ENCODE data around the gene TUBA3E.
"Not testable (repeated sequence)": the region's sequence is repeated elsewhere in the genome, so short reads cannot be mapped to it uniquely, and the experiment has no call there.

The TUBA3E gene

DNA sequence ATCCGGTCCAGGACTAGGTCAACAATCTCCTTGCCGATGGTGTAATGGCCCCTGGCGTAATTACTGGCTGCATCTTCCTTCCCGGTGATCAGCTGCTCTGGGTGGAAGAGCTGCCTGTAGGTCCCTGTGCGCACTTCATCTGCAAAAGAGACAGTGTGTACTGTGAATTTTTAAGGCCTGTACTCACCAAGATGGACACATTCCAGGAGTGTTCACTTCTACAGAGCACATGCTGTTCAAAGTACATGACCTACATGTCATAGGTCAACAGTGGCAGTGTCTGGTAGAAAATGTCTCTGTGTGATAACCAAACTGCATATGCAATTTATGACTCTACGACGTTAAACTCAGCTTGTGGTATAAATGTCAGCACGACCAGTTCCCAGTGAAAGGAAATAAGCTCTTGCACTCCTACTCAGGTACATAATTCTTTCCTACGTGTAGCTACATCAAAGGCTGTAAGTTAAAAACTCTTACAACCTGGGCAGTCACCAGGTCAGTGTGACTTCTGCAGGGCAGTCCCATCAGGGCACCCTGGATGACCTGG lies 3.1 kb downstream of the TUBA3E start:
- H3K36me3 ChIP-seq (ENCODE audit: control insufficient read depth, insufficient read depth, low read length); H3K9me3 ChIP-seq (ENCODE audit: control insufficient read depth, low read length); H3K27ac ChIP-seq (ENCODE audit: insufficient read depth, low read length, poor library complexity, severe bottlenecking); H3K4me1 ChIP-seq (ENCODE audit: control insufficient read depth, insufficient read depth, low read length, poor library complexity, severe bottlenecking); H3K27me3 ChIP-seq (replicated peaks; ENCODE audit: control insufficient read depth, insufficient read depth, low read length, poor library complexity, severe bottlenecking); H3K4me3 ChIP-seq (ENCODE audit: insufficient read depth, low read depth, low read length, poor library complexity, severe bottlenecking); DNase-seq: not testable (repeated sequence)

DNA sequence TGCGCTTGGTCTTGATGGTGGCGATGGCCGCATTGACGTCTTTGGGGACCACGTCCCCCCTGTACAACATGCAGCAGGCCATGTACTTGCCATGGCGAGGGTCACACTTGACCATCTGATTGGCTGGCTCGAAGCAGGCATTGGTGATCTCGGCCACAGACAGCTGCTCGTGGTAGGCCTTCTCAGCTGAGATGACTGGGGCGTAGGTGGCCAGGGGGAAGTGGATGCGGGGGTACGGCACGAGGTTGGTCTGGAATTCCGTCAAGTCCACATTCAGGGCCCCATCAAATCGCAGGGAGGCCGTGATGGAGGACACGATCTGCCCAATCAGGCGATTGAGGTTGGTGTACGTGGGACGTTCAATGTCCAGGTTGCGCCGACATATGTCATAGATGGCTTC lies 4.4 kb downstream of the TUBA3E start:
- H3K9me3 ChIP-seq (ENCODE audit: control insufficient read depth, low read length); H3K36me3 ChIP-seq (ENCODE audit: control insufficient read depth, insufficient read depth, low read length); H3K27me3 ChIP-seq (replicated peaks; ENCODE audit: control insufficient read depth, insufficient read depth, low read length, poor library complexity, severe bottlenecking); H3K4me1 ChIP-seq (ENCODE audit: control insufficient read depth, insufficient read depth, low read length, poor library complexity, severe bottlenecking); H3K27ac ChIP-seq (ENCODE audit: insufficient read depth, low read length, poor library complexity, severe bottlenecking); H3K4me3 ChIP-seq (ENCODE audit: insufficient read depth, low read depth, low read length, poor library complexity, severe bottlenecking); DNase-seq: not testable (repeated sequence)

DNA sequence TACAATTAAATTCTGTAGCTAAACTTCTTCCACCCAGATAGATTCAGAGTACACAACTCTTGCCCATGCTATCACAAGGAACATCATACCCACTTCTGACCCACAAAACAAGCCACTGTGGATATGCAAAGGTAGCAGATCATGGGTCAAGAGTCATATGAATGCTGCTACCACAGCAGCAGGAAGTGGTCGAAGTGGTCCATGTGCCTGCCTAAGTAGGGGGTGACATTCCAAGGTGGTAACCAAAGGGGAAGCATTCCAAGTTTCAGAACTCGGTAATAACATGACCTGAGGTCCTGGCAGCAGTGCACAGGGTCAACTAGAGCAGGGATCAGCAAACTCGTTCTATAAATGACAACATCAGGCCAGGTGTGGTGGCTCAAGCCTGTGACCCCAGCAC lies 5.8 kb downstream of the TUBA3E start:
- DNase-seq; H3K4me1 ChIP-seq (ENCODE audit: control insufficient read depth, insufficient read depth, low read length, poor library complexity, severe bottlenecking); H3K36me3 ChIP-seq (ENCODE audit: control insufficient read depth, insufficient read depth, low read length); H3K27ac ChIP-seq (ENCODE audit: insufficient read depth, low read length, poor library complexity, severe bottlenecking); H3K27me3 ChIP-seq (replicated peaks; ENCODE audit: control insufficient read depth, insufficient read depth, low read length, poor library complexity, severe bottlenecking); H3K9me3 ChIP-seq (ENCODE audit: control insufficient read depth, low read length); H3K4me3 ChIP-seq (ENCODE audit: insufficient read depth, low read depth, low read length, poor library complexity, severe bottlenecking): not testable (repeated sequence)

DNA sequence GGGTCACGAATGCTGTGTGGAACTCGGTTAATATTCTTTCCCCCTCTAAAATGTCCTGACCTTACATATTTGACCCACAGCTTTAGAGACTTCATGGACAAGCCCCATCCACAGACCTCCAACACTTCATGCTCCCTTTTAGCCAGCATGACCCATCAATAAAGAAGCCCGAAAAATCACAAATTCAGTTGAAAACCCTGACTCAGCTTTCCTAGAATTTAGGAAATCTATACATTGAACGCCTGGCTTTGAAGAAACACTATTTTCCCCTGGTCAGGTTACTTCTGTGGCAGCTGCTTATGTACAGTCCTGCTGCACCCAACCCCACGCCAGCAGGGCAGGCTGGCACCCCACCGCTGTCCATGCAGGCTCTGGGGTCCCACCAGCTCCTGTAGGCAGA lies 6.9 kb downstream of the TUBA3E start:
- not testable (repeated sequence) for DNase-seq; H3K27ac ChIP-seq (ENCODE audit: insufficient read depth, low read length, poor library complexity, severe bottlenecking); H3K36me3 ChIP-seq (ENCODE audit: control insufficient read depth, insufficient read depth, low read length); H3K9me3 ChIP-seq (ENCODE audit: control insufficient read depth, low read length); H3K4me1 ChIP-seq (ENCODE audit: control insufficient read depth, insufficient read depth, low read length, poor library complexity, severe bottlenecking); H3K4me3 ChIP-seq (ENCODE audit: insufficient read depth, low read depth, low read length, poor library complexity, severe bottlenecking); H3K27me3 ChIP-seq (replicated peaks; ENCODE audit: control insufficient read depth, insufficient read depth, low read length, poor library complexity, severe bottlenecking)

DNA sequence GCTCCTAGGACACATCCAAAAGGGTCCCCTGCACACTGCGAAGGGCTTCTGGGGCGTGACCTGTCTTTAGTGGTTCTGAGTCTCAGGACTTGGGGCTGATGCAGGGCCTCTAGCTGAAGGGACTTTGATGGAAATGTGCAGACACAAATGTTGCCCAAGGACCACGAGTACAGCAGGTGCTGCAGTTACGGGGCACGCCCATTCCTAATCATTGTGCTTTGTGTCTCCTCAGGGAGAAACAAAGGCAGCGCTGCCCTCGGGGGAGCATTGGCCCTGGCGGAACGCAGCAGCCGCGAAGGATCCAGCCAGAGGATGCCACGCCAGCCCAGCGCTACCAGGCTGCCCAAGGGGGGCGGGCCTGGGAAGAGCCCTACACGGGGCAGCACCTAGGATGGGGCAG lies 8.0 kb downstream of the TUBA3E start:
- no peak for DNase-seq
- Histone ChIP-seq H3K4me1 (ENCODE audit: control insufficient read depth, insufficient read depth, low read length, poor library complexity, severe bottlenecking) (no peaks in the 10 kb centered on the region), H3K36me3 (ENCODE audit: control insufficient read depth, insufficient read depth, low read length) (no peaks in the 10 kb centered on the region), H3K27me3 (replicated peaks; ENCODE audit: control insufficient read depth, insufficient read depth, low read length, poor library complexity, severe bottlenecking) (no peaks in the 10 kb centered on the region), H3K27ac (ENCODE audit: insufficient read depth, low read length, poor library complexity, severe bottlenecking) (no peak overlapping the region), H3K9me3 (ENCODE audit: control insufficient read depth, low read length) (no peaks in the 10 kb centered on the region), H3K4me3 (ENCODE audit: insufficient read depth, low read depth, low read length, poor library complexity, severe bottlenecking) (no peak overlapping the region)

DNA sequence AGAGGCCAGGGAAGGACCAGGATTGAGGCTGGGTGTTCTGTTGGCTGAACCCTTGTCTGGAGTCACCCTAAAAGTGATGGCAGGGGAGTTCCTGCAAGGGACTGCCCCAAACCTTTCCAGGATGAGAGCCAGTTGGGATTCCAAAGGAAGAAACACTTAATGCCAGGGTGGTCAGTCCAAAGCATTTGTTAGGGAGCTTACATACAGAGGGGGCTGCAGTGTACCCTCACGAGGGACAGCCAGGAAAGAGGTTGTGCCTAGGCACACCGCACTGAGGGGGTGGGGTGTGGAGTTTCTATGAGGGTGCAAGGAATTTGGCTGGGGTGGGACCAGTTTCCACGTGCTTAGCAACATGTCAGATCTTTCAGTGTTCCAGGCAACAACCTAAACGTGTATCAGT lies 9.3 kb downstream of the TUBA3E start:
- not testable (repeated sequence) for H3K36me3 ChIP-seq (ENCODE audit: control insufficient read depth, insufficient read depth, low read length); H3K27me3 ChIP-seq (replicated peaks; ENCODE audit: control insufficient read depth, insufficient read depth, low read length, poor library complexity, severe bottlenecking); H3K9me3 ChIP-seq (ENCODE audit: control insufficient read depth, low read length); DNase-seq; H3K4me3 ChIP-seq (ENCODE audit: insufficient read depth, low read depth, low read length, poor library complexity, severe bottlenecking); H3K27ac ChIP-seq (ENCODE audit: insufficient read depth, low read length, poor library complexity, severe bottlenecking); H3K4me1 ChIP-seq (ENCODE audit: control insufficient read depth, insufficient read depth, low read length, poor library complexity, severe bottlenecking)

DNA sequence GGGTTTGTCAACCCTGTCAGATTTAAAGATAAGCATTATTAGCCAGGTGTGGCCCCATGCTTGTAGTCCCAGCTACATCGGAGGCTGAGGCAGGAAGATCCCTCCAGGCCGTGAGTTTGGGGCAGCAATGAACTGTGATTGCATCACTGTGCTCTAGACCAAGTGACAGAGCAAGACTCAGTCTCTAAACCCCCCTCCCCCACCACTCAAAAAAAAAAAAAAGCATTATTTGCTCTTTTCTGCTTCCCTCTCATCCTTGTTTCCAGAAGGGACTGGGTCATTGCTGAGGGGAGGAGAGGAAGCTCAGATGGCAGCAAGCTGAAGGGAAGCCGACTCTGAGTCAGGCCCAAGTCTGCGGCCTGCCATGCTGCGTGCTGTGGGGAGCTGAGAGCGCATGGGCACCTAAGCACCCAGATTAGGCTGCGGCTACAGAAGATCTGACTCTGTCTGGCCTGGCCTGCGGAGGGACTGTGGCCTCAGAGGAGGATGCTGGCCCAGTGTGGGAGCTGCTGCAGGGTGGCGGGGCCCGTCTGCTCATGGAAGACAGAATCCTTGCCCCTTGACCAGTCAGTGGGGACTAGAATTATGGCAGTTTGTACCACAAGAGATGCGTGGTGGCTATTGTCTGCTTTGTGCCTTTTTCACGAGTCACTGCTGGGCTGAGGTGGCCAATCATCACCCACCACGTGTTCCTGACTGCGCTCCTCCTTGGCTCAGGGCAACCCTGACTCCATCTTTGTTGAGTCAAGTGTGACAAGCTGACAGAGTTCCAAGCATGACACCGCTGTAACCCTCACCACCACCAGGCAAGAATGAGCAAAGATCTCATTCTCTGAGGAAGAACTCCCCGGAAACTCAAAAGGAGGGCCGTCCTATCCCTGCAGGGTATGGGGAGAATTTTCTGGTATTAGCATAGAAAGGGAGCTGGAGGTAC lies 10.1 kb downstream of the TUBA3E start:
- not testable (repeated sequence) for H3K4me3 ChIP-seq (ENCODE audit: insufficient read depth, low read depth, low read length, poor library complexity, severe bottlenecking); DNase-seq; H3K36me3 ChIP-seq (ENCODE audit: control insufficient read depth, insufficient read depth, low read length); H3K4me1 ChIP-seq (ENCODE audit: control insufficient read depth, insufficient read depth, low read length, poor library complexity, severe bottlenecking); H3K27ac ChIP-seq (ENCODE audit: insufficient read depth, low read length, poor library complexity, severe bottlenecking); H3K27me3 ChIP-seq (replicated peaks; ENCODE audit: control insufficient read depth, insufficient read depth, low read length, poor library complexity, severe bottlenecking); H3K9me3 ChIP-seq (ENCODE audit: control insufficient read depth, low read length)

DNA sequence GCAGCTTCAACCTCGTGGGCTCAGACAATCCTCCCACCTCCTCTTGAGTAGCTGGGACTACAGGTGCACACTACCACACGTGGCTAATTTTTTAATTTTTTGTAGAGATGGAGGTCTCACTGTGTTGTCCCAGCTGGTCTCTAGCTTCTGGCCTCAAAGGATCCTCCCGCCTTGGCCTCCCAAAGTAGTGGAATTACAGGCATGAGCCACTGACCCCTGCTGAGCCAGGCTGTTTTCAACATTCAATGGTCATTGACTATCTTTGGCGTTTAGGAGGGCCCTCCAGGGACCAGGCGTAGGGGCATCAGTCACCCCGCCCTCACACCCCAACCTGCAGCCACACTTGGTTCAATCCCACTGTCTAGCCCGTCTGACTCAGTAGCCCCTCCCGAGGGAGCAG lies 11.0 kb downstream of the TUBA3E start:
- no peak for DNase-seq
- Histone ChIP-seq H3K27me3 (replicated peaks; ENCODE audit: control insufficient read depth, insufficient read depth, low read length, poor library complexity, severe bottlenecking) (no peaks in the 10 kb centered on the region), H3K27ac (ENCODE audit: insufficient read depth, low read length, poor library complexity, severe bottlenecking) (no peak overlapping the region), H3K9me3 (ENCODE audit: control insufficient read depth, low read length) (no peaks in the 10 kb centered on the region), H3K4me3 (ENCODE audit: insufficient read depth, low read depth, low read length, poor library complexity, severe bottlenecking) (no peak overlapping the region), H3K4me1 (ENCODE audit: control insufficient read depth, insufficient read depth, low read length, poor library complexity, severe bottlenecking) (peaks cover 6% of the 10 kb centered on the region), H3K36me3 (ENCODE audit: control insufficient read depth, insufficient read depth, low read length) (no peaks in the 10 kb centered on the region)

DNA sequence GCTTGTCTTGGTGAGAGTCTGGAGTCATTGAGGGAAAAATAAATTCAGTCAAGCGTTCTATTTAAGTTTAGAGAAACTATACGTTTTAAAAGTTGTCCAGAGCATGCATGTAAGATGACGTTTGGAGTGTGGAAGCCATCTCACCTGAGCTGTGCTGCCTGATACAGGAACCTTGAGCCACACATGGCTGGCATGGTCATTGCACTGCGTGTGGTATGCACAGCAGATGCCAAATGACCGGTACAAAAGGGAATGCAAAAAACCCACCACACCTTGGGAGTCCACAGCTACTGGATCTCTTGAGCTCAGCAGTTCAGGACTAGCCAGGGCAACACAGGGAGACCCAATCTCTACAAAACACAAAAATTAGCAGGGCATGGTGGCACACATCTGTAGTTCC lies 11.8 kb downstream of the TUBA3E start:
- no peaks in the 10 kb centered on the region for H3K36me3 ChIP-seq (ENCODE audit: control insufficient read depth, insufficient read depth, low read length)

DNA sequence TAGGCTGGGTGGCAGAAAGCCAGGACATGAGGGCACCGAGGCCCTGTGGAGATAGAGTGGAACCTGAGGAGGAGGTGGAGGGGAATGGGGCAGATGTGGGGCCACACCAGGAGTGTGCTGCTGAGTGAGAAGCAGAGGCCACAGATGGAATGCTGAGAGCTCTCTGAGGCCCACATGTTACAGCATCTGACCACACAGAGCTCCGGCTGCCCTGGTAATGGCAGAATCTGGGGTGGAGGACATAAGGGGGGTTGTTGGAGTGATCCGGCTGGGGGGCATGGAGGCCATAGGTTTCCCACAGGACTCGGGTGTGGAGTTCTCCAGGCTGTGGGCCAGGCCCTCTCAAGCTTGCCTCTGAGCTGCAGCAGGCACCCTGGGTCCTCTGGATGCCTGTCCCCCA lies 12.3 kb downstream of the TUBA3E start:
- peaks cover 8% of the 10 kb centered on the region for H3K4me1 ChIP-seq (ENCODE audit: control insufficient read depth, insufficient read depth, low read length, poor library complexity, severe bottlenecking)
- no peaks in the 10 kb centered on the region for H3K9me3 ChIP-seq (ENCODE audit: control insufficient read depth, low read length)
- DNase-seq: no peak
- no peaks in the 10 kb centered on the region for H3K36me3 ChIP-seq (ENCODE audit: control insufficient read depth, insufficient read depth, low read length)
- H3K27me3 ChIP-seq (replicated peaks; ENCODE audit: control insufficient read depth, insufficient read depth, low read length, poor library complexity, severe bottlenecking): no peaks in the 10 kb centered on the region
- no peak overlapping the region for H3K27ac ChIP-seq (ENCODE audit: insufficient read depth, low read length, poor library complexity, severe bottlenecking)
- H3K4me3 ChIP-seq (ENCODE audit: insufficient read depth, low read depth, low read length, poor library complexity, severe bottlenecking): no peak overlapping the region

More for the DNA sequence above, 11.8 kb downstream of the TUBA3E start:
- no peaks in the 10 kb centered on the region for H3K9me3 ChIP-seq (ENCODE audit: control insufficient read depth, low read length)
- H3K27me3 ChIP-seq (replicated peaks; ENCODE audit: control insufficient read depth, insufficient read depth, low read length, poor library complexity, severe bottlenecking): no peaks in the 10 kb centered on the region
- no peak for DNase-seq
- no peak overlapping the region for H3K27ac ChIP-seq (ENCODE audit: insufficient read depth, low read length, poor library complexity, severe bottlenecking)
- peaks cover 6% of the 10 kb centered on the region for H3K4me1 ChIP-seq (ENCODE audit: control insufficient read depth, insufficient read depth, low read length, poor library complexity, severe bottlenecking)
- H3K4me3 ChIP-seq (ENCODE audit: insufficient read depth, low read depth, low read length, poor library complexity, severe bottlenecking): no peak overlapping the region
